ENCODE measurements around the gene MACO1.
"Not testable (repeated sequence)": the region's sequence is repeated elsewhere in the genome, so short reads cannot be mapped to it uniquely, and the experiment has no call there.

MACO1 gene

GRCh38 chr1:25460020-25460419, 29.3 kb downstream of the MACO1 start:
- DNase-seq = peak; percentile 68

- not testable (repeated sequence) for DNase-seq
Observed at GRCh38 chr1:25460816-25461215, 30.1 kb downstream of the MACO1 start.

- no peak for DNase-seq
Observed at GRCh38 chr1:25461849-25462248, 31.2 kb downstream of the MACO1 start.

GRCh38 chr1:25462732-25463131, 32.0 kb downstream of the MACO1 start:
- no peak for DNase-seq

- no peak for DNase-seq
Observed at GRCh38 chr1:25467193-25467592, 36.5 kb downstream of the MACO1 start.

GRCh38 chr1:25467616-25468015, 36.9 kb downstream of the MACO1 start:
- DNase-seq = no peak

- DNase-seq = peak; percentile 29
Observed at GRCh38 chr1:25468033-25468432, 37.3 kb downstream of the MACO1 start.

- DNase-seq = no peak
Observed at GRCh38 chr1:25469177-25469576, 38.5 kb downstream of the MACO1 start.

- DNase-seq = no peak
Observed at GRCh38 chr1:25472471-25472870, 41.8 kb downstream of the MACO1 start.

GRCh38 chr1:25473653-25474225, 43.0 kb downstream of the MACO1 start:
- no peak for DNase-seq

GRCh38 chr1:25474439-25475047, 43.8 kb downstream of the MACO1 start:
- DNase-seq = no peak

GRCh38 chr1:25476186-25477097, 45.7 kb downstream of the MACO1 start:
- DNase-seq = peak; percentile 78

- no peak for DNase-seq
Observed at GRCh38 chr1:25477448-25478034, 46.8 kb downstream of the MACO1 start.

GRCh38 chr1:25478633-25479032, 47.9 kb downstream of the MACO1 start:
- no peak for DNase-seq

GRCh38 chr1:25481625-25482024, 50.9 kb downstream of the MACO1 start:
- no peak for DNase-seq

GRCh38 chr1:25482211-25482610, 51.5 kb downstream of the MACO1 start:
- DNase-seq = no peak

- DNase-seq = no peak
Observed at GRCh38 chr1:25484096-25484495, 53.4 kb downstream of the MACO1 start.

- DNase-seq = no peak
Observed at GRCh38 chr1:25484533-25484932, 53.8 kb downstream of the MACO1 start.

- no peak for DNase-seq
Observed at GRCh38 chr1:25485536-25486411, 55.1 kb downstream of the MACO1 start.

GRCh38 chr1:25486602-25487001, 55.9 kb downstream of the MACO1 start:
- no peak for DNase-seq

GRCh38 chr1:25487628-25488027, 56.9 kb downstream of the MACO1 start:
- no peak for DNase-seq

GRCh38 chr1:25492323-25492722, 61.6 kb downstream of the MACO1 start:
- no peak for DNase-seq

- DNase-seq = no peak
Observed at GRCh38 chr1:25494952-25495351, 64.3 kb downstream of the MACO1 start.
